Placental epithelial cell (primary cell): ENCODE data around the gene VASH2. TPM values are rescaled to one million over a fixed set of nuclear protein-coding genes. Genes with fewer than 3 reads are reported as not detected.

Source experiments
- total RNA-seq: library from RNA; depleted of rRNA; stranded (reverse); fragments of >200 nt; gene quantifications from 2 replicates; pipeline ENCODE4 v1.2.3, GENCODE V29; 2012

The VASH2 gene
- total RNA-seq = 0.22 and 1.6 TPM in 2 replicates

GRCh38 chr1:212950243-212951125, at the start of gene VASH2:
TSS of gene VASH2 (plus strand) at chr1:212950541. CDS start at chr1:212951543, 1,002 bp downstream.

GRCh38 chr1:213015099-213016050, 65.0 kb downstream of the VASH2 start, which contains the start of gene ANGEL2:
TSS of gene ANGEL2 (minus strand) at chr1:213015867. CDS start at chr1:213015671, 196 bp downstream.

Other genes starting within 250 kb of the VASH2 start
- gene NSL1, start 158.8 kb upstream of the VASH2 start, total RNA-seq = 29.1 and 29.9 TPM in 2 replicates
- gene TATDN3, start 158.6 kb upstream of the VASH2 start, total RNA-seq = 6.0 and 8.2 TPM in 2 replicates
- not detected in 2 replicates for gene SPATA45, start 102.9 kb upstream of the VASH2 start, total RNA-seq
- 6.2 and 9.0 TPM in 2 replicates for gene FLVCR1, start 92.3 kb upstream of the VASH2 start, total RNA-seq
- 37.3 and 42.4 TPM in 2 replicates for gene ANGEL2, start 65.3 kb downstream of the VASH2 start, total RNA-seq
- 23.1 and 24.3 TPM in 2 replicates for gene RPS6KC1, start 100.7 kb downstream of the VASH2 start, total RNA-seq